ENCODE results near the gene NPC1L1.

- no peak for TF ChIP-seq GATA2 (IDR thresholded peaks at IDR 0.05; ENCODE audit: low read depth, low read length)
- TF ChIP-seq GATA3 (IDR thresholded peaks at IDR 0.05; ENCODE audit: low read depth, low read length) = no peak
These were observed 74.6 kb downstream of the NPC1L1 start for GRCh38 chr7:44466300-44467216.
